Measurements from ENCODE around the gene HABP4. TPM values are rescaled to one million over a fixed set of nuclear protein-coding genes. Genes with fewer than 3 reads are reported as not detected.

HABP4 gene
- total and polyA plus RNA-seq, 9 of the 15 experiments (the other 6 are each of a cell fraction or from before 2014, with no cell fraction given), result 0.38 to 2.4 (median 1.9) TPM

- Histone ChIP-seq H3K4me1 (replicated peaks in 1 of 2; ENCODE audit: control insufficient read depth in 2 of 2, insufficient read depth in 2 of 2, low read length in 2 of 2) (peaks cover 0 to 2% of the 10 kb centered on the region in 2 experiments; a peak in 2 of 5 replicates), H3K9ac (ENCODE audit: insufficient read depth in 1 of 2, low read depth in 2 of 2, low read length in 2 of 2) (no peak overlapping the region), H3K9me1 (ENCODE audit: control insufficient read depth, insufficient read depth, low read length) (no peaks in the 10 kb centered on the region), H4K20me1 (replicated peaks; ENCODE audit: control insufficient read depth, insufficient read depth, low read length) (no peaks in the 10 kb centered on the region), H3K27ac (ENCODE audit: extremely low read depth, low read depth, low read length) (no peak overlapping the region), H3K27me3 (ENCODE audit: control insufficient read depth in 2 of 2, insufficient read depth in 2 of 2, low read length in 2 of 2) (no peaks in the 10 kb centered on the region), H3K9me3 (replicated peaks; ENCODE audit: control insufficient read depth, insufficient read depth, low read depth, low read length) (0 out of 2 replicates have a peak, but pooled peaks cover 1% of the 10 kb centered on the region), H2AFZ (ENCODE audit: low read depth, low read length) (no peak overlapping the region), H3K4me2 (ENCODE audit: insufficient read depth, low read length) (no peak overlapping the region), H3K36me3 (ENCODE audit: control insufficient read depth, insufficient read depth, low read length) (no peaks in the 10 kb centered on the region), H3K4me3 (no peak overlapping the region), H3K79me2 (ENCODE audit: control insufficient read depth, insufficient read depth, low read length) (no peaks in the 10 kb centered on the region)
- FAIRE-seq (no peak), ATAC-seq (no peak), DNase-seq (ENCODE audit: extremely low read depth in 1 of 4, low spot score in 3 of 4) (no peak)
- in situ Hi-C loops (cut with MboI), result loop anchor here (25.0 kb wide), 1 partner anchor 227 kb away; the partner anchor contains the start of gene PRXL2C
- CTCF ChIA-PET (ENCODE audit: low intra/inter-chr PET ratio), result no interaction called here
- POLR2A ChIA-PET, result interaction anchor here (0.6 to 3.2 kb wide), 2 partner anchors 11 to 13 kb away, joined by 3 to 12 read pairs; no protein-coding TSS in a partner anchor
- no TSS peak for BruUV-seq (replicated peaks)
- 35% methylated on average over 4 of the region's 4 CpGs for WGBS (ENCODE audit: insufficient coverage, low coverage, missing lambda C conversion rate)
- intact Hi-C loops (cut with micrococcal nuclease), result no loop called here
- TF ChIP-seq ZBTB5 (IDR thresholded peaks at IDR 0.05), result no peak
- TF ChIP-seq HMG20B (CRISPR knock-in tag; IDR thresholded peaks at IDR 0.05), result no peak
- TF ChIP-seq, protein P1, sequence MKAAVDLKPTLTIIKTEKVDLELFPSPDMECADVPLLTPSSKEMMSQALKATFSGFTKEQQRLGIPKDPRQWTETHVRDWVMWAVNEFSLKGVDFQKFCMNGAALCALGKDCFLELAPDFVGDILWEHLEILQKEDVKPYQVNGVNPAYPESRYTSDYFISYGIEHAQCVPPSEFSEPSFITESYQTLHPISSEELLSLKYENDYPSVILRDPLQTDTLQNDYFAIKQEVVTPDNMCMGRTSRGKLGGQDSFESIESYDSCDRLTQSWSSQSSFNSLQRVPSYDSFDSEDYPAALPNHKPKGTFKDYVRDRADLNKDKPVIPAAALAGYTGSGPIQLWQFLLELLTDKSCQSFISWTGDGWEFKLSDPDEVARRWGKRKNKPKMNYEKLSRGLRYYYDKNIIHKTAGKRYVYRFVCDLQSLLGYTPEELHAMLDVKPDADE (conservative IDR thresholded peaks at IDR 0.05; ENCODE audit: control insufficient read depth, low read depth, low read length), result no peak
- TF ChIP-seq ZNF431 (CRISPR knock-in tag; IDR thresholded peaks at IDR 0.05), result no peak
- TF ChIP-seq SIX5 (IDR thresholded peaks at IDR 0.05; ENCODE audit: borderline replicate concordance in 1 of 2, insufficient read depth in 1 of 2, low read depth in 1 of 2, low read length in 2 of 2), result no peak
- no peak for TF ChIP-seq SAFB (IDR thresholded peaks at IDR 0.05; ENCODE audit: borderline replicate concordance, low read depth, low read length)
- TF ChIP-seq, protein P2, sequence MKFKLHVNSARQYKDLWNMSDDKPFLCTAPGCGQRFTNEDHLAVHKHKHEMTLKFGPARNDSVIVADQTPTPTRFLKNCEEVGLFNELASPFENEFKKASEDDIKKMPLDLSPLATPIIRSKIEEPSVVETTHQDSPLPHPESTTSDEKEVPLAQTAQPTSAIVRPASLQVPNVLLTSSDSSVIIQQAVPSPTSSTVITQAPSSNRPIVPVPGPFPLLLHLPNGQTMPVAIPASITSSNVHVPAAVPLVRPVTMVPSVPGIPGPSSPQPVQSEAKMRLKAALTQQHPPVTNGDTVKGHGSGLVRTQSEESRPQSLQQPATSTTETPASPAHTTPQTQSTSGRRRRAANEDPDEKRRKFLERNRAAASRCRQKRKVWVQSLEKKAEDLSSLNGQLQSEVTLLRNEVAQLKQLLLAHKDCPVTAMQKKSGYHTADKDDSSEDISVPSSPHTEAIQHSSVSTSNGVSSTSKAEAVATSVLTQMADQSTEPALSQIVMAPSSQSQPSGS (CRISPR knock-in tag; IDR thresholded peaks at IDR 0.05), result no peak
- no peak for TF ChIP-seq ZNF324 (CRISPR knock-in tag; IDR thresholded peaks at IDR 0.05)
- no peak for TF ChIP-seq MAX (CRISPR knock-in tag; IDR thresholded peaks at IDR 0.05)
- no peak for TF ChIP-seq ZNF232 (CRISPR knock-in tag; IDR thresholded peaks at IDR 0.05)
- no peak for TF ChIP-seq OTX1 (CRISPR knock-in tag; IDR thresholded peaks at IDR 0.05)
- TF ChIP-seq, protein P3, sequence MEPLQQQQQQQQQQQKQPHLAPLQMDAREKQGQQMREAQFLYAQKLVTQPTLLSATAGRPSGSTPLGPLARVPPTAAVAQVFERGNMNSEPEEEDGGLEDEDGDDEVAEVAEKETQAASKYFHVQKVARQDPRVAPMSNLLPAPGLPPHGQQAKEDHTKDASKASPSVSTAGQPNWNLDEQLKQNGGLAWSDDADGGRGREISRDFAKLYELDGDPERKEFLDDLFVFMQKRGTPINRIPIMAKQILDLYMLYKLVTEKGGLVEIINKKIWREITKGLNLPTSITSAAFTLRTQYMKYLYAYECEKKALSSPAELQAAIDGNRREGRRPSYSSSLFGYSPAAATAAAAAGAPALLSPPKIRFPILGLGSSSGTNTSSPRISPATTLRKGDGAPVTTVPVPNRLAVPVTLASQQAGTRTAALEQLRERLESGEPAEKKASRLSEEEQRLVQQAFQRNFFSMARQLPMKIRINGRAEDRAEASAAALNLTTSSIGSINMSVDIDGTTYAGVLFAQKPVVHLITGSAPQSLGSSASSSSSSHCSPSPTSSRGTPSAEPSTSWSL (CRISPR knock-in tag; IDR thresholded peaks at IDR 0.05; ENCODE audit: borderline replicate concordance), result no peak
- no peak for TF ChIP-seq ZNF668 (CRISPR knock-in tag; IDR thresholded peaks at IDR 0.05)
Measured at GRCh38 chr9:96435345-96435744, 14.6 kb upstream of the HABP4 start.
